Mesendoderm (in vitro differentiated cells): ENCODE measurements around the gene TMEM259.
A peak's percentile ranks its signal among the peaks of the same experiment; 100 is the strongest.

Experiments
- DNase-seq: peaks from one replicate; pipeline ENCODE4 v3.0.0; 2013
- H2AK5ac ChIP-seq: 2 replicates; pipeline ENCODE4 v1.6.1; 2013; ENCODE audit warnings: low read length, inconsistent platforms
- H2BK120ac ChIP-seq: 2 replicates; pipeline ENCODE4 v1.6.1; 2013; ENCODE audit warnings: low read depth, mild to moderate bottlenecking, low read length, moderate library complexity, mixed read lengths
- H2BK15ac ChIP-seq: replicated peaks from 2 replicates; pipeline ENCODE4 v1.6.1; 2013; ENCODE audit warnings: low read depth, mild to moderate bottlenecking, moderate library complexity
- H2BK5ac ChIP-seq: 2 replicates; pipeline ENCODE4 v1.6.1; 2013; ENCODE audit warnings: low read length, inconsistent platforms
- H3K18ac ChIP-seq: 2 replicates; pipeline ENCODE4 v1.6.1; 2013; ENCODE audit warnings: mild to moderate bottlenecking, low read length, mixed read lengths
- H3K23ac ChIP-seq: one replicate; pipeline ENCODE4 v1.6.1; 2013; ENCODE audit warnings: low read length
- H3K27ac ChIP-seq: 2 replicates; pipeline ENCODE4 v1.5.1; 2013; ENCODE audit warnings: low read depth, mild to moderate bottlenecking, inconsistent platforms, low read length, moderate library complexity
- H3K27me3 ChIP-seq: 2 replicates; pipeline ENCODE4 v1.6.1; 2013; ENCODE audit warnings: low read length, control low read depth, mild to moderate bottlenecking, inconsistent platforms; ENCODE audit not compliant: insufficient read depth, poor library complexity
- H3K36me3 ChIP-seq: 2 replicates; pipeline ENCODE4 v1.6.1; 2013; ENCODE audit warnings: low read length, inconsistent platforms; ENCODE audit not compliant: control insufficient read depth, insufficient read depth
- H3K4ac ChIP-seq: one replicate; pipeline ENCODE4 v1.6.1; 2013; ENCODE audit warnings: low read depth, mild to moderate bottlenecking, low read length, moderate library complexity
- H3K4me1 ChIP-seq: 2 replicates; pipeline ENCODE4 v1.6.1; 2013; ENCODE audit warnings: low read depth, low read length, inconsistent platforms; ENCODE audit not compliant: control insufficient read depth
- H3K4me2 ChIP-seq: 2 replicates; pipeline ENCODE4 v1.6.1; 2013; ENCODE audit warnings: low read length
- H3K4me3 ChIP-seq: 2 replicates; pipeline ENCODE4 v1.5.1; 2013; ENCODE audit warnings: mild to moderate bottlenecking, low read length
- H3K56ac ChIP-seq: one replicate; pipeline ENCODE4 v1.6.1; 2013; ENCODE audit warnings: low read length
- H3K79me1 ChIP-seq: 2 replicates; pipeline ENCODE4 v1.6.1; 2013; ENCODE audit warnings: low read length, inconsistent platforms
- H3K79me2 ChIP-seq: 2 replicates; pipeline ENCODE4 v1.6.1; 2013; ENCODE audit warnings: mild to moderate bottlenecking, low read length; ENCODE audit not compliant: control insufficient read depth, insufficient read depth
- H3K9ac ChIP-seq: 2 replicates; pipeline ENCODE4 v1.6.1; 2013; ENCODE audit warnings: low read length, inconsistent platforms
- H4K5ac ChIP-seq: one replicate; pipeline ENCODE4 v1.6.1; 2013; ENCODE audit warnings: low read length
- H4K8ac ChIP-seq: one replicate; pipeline ENCODE4 v1.6.1; 2013; ENCODE audit warnings: low read depth, mild to moderate bottlenecking, control low read depth, low read length, moderate library complexity
- WGBS: extraction: QIAGEN DNeasy Blood & Tissue Kit; methylation state at CpG from one replicate; pipeline ENCODE4 v1.1.7; 2013; ENCODE audit warnings: low lambda C conversion rate, missing lambda C conversion rate; ENCODE audit not compliant: insufficient coverage; ENCODE audit errors: extremely low coverage; 5-methylcytosine and 5-hydroxymethylcytosine counted together

TMEM259 gene

DNA sequence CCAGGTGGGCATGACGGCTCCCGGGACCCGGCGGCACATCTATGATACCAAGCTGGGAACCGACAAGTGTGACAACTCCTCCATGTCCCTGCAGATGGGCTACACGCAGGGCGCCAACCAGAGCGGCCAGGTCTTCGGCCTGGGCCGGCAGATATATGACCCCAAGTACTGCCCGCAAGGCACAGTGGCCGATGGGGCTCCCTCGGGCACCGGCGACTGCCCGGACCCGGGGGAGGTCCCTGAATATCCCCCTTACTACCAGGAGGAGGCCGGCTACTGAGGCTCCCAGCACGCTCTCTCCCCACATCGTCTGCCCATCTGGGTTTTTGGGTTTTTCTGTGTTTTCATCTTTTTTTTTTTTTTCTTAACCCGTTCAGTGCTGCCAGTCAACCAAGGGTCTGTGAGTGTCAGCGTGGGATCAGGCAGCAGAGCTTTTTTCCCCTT lies 16.7 kb upstream of the TMEM259 start:
- Histone ChIP-seq H3K4me3 (no peak overlapping the region), H3K79me1 (no peaks in the 10 kb centered on the region), H4K5ac (no peak overlapping the region), H3K36me3 (peaks cover 5% of the 10 kb centered on the region), H3K18ac (no peak overlapping the region), H3K4me1 (peaks cover 4% of the 10 kb centered on the region), H3K27ac (no peak overlapping the region), H2BK15ac (no peak overlapping the region), H3K4ac (no peak overlapping the region), H3K27me3 (no peaks in the 10 kb centered on the region), H3K79me2 (no peaks in the 10 kb centered on the region), H3K4me2 (no peak overlapping the region), H3K9ac (no peak overlapping the region), H3K23ac (no peak overlapping the region), H3K56ac (no peak overlapping the region), H2AK5ac (no peak overlapping the region), H2BK5ac (no peak overlapping the region), H4K8ac (no peak overlapping the region), H2BK120ac (no peak overlapping the region)
- no peak for DNase-seq
- WGBS, result no CpG with 5 or more reads among the region's 22 CpGs

DNA sequence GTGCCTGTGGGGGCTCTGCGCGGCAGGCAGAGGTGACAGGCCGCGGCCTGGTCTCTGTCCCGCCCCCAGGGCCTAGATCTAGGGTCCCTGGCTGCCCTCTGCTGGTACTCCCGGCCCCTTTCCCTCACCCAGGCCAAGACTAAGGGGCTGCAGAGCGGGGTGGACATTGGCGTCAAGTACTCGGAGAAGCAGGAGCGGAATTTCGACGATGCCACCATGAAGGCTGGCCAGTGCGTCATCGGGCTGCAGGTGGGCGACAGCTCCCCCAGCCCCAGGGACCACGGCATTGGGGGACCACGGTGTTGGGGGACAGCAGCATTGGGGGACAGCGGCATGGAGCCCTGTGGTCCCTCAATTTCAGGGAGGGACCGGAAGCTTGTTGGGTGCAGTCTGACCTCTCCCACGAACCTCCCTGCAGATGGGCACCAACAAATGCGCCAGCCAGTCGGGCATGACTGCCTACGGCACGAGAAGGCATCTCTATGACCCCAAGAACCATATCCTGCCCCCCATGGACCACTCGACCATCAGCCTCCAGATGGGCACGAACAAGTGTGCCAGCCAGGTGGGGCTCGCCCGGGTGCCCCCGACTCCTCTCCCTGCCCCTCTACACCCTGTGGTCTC lies 15.2 kb upstream of the TMEM259 start:
- H3K36me3 ChIP-seq, result peaks cover 9% of the 10 kb centered on the region
- H3K27me3 ChIP-seq, result no peaks in the 10 kb centered on the region
- no peak overlapping the region for H3K18ac ChIP-seq
- H4K8ac ChIP-seq, result no peak overlapping the region
- H3K4me1 ChIP-seq, result peaks cover 4% of the 10 kb centered on the region
- DNase-seq, result peak; percentile 53
- H3K79me2 ChIP-seq, result peaks cover 5% of the 10 kb centered on the region
- no peak overlapping the region for H3K56ac ChIP-seq
- no peak overlapping the region for H2BK120ac ChIP-seq
- no peak overlapping the region for H3K4me3 ChIP-seq
- H3K4me2 ChIP-seq, result no peak overlapping the region
- no peak overlapping the region for H4K5ac ChIP-seq
- no peak overlapping the region for H3K27ac ChIP-seq
- H2BK15ac ChIP-seq, result no peak overlapping the region
- WGBS, result no CpG with 5 or more reads among the region's 29 CpGs
- H3K9ac ChIP-seq, result no peak overlapping the region
- peaks cover 3% of the 10 kb centered on the region for H3K79me1 ChIP-seq
- H2AK5ac ChIP-seq, result no peak overlapping the region
- no peak overlapping the region for H2BK5ac ChIP-seq
- H3K23ac ChIP-seq, result no peak overlapping the region
- H3K4ac ChIP-seq, result no peak overlapping the region

DNA sequence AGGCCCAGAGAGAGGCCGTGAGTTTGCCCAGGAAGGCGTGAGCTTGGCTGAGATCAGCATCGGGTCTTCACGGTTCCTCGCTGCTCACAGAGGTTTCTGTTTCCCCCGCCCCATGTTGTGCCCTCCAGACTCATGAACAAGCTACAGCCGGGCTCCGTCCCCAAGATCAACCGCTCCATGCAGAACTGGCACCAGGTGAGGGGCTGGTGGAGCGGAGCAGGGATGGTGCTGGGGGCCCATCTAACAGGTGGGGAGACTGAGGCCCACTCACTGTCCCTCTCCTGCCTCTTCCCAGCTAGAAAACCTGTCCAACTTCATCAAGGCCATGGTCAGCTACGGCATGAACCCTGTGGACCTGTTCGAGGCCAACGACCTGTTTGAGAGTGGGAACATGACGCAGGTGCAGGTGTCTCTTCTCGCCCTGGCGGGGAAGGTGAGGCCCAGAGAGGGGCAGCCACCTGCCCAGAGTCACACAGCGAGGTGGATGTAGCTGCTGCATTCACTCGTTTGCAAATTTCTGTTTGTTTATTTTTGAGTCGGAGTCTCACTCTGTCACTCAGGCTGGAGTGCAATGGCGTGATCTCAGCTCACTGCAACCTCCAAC lies 11.4 kb upstream of the TMEM259 start:
- Histone ChIP-seq H3K4me2 (no peak overlapping the region), H3K18ac (no peak overlapping the region), H3K36me3 (peaks cover 9% of the 10 kb centered on the region), H3K9ac (no peak overlapping the region), H3K27me3 (no peaks in the 10 kb centered on the region), H2AK5ac (no peak overlapping the region), H3K4me1 (no peaks in the 10 kb centered on the region), H3K4ac (no peak overlapping the region), H3K27ac (no peak overlapping the region), H3K56ac (no peak overlapping the region), H3K79me2 (peaks cover 32% of the 10 kb centered on the region), H3K79me1 (peaks cover 7% of the 10 kb centered on the region), H2BK15ac (no peak overlapping the region), H2BK5ac (no peak overlapping the region), H3K4me3 (no peak overlapping the region), H3K23ac (no peak overlapping the region), H2BK120ac (no peak overlapping the region), H4K8ac (no peak overlapping the region), H4K5ac (no peak overlapping the region)
- no CpG with 5 or more reads among the region's 20 CpGs for WGBS
- no peak for DNase-seq

DNA sequence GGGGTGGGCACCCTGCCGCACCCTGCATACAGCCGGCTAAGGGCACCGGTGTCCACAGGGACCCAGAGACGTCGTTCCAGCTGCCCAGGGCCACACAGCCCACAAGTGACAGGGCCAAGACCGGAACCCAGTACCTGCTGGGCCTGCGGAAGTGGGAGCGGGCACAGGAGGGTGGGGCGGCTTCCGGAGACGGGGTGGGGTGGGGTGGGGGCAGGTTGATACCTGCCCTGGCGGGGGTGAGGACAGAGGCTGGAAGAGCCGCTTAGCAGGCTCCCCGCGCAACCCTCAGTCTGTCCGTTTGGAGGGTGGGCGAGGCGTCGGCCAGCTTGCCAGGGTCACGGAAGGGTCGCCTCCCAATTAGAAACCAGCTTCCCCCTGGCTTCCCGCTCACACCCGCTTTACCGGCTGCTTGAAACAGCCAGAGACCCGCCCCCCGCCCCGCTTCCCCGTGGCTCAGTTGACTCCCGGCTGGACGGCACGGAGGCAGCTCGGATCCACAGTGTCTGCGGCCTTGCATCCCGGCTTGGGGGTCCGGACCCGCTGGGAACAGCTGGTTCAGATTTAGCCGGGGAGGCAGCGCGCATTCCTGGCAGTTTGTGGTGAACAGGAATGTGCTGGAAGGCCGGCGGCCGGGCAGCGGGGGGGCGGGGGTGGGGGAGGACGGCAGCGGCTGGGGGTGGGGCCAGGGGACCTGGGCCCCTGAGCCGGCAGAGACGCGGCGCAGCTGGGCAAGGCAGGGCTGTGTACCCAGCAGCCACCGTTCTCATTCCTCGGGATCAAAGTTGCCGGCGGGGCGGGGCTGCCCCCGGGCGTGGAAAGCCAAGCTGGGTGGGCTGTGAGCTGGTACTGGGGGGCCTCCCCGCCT lies 7.4 kb upstream of the TMEM259 start:
- peak overlapping the region; percentile 97 for H3K27ac ChIP-seq
- peak; percentile 95 for DNase-seq
- H2BK15ac ChIP-seq, result no peak overlapping the region

DNA sequence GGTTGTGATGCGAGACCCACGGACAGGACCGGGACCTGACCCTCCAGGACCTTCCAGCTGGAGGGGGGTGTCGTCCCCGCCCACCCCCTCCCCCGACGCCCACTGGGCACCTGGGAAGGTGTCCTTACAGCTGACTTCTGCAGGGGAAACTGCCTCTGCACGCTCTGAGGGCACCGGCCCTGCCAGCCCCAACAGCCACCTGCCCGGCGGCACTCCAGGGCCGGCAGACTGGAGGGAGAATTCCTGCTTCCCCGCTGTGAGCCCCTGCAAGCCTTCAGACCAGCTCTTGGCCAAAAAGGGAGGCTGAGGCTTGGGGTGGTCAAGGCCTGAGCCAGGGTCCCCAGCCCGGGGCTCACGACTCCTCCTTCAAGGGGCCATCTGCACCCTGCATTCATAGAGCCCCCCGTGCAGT lies 6.7 kb upstream of the TMEM259 start:
- Histone ChIP-seq H3K79me1 (peaks cover 7% of the 10 kb centered on the region), H3K27ac (peak overlapping the region; percentile 97), H3K4me3 (peak overlapping the region; percentile 94), H2BK15ac (no peak overlapping the region), H4K8ac (peak overlapping the region; percentile 0), H2BK5ac (no peak overlapping the region), H3K23ac (no peak overlapping the region), H3K36me3 (peaks cover 5% of the 10 kb centered on the region), H2AK5ac (peak overlapping the region; percentile 44), H3K4me2 (peak overlapping the region; percentile 90), H3K79me2 (peaks cover 41% of the 10 kb centered on the region), H4K5ac (no peak overlapping the region), H3K56ac (peak overlapping the region; percentile 97), H3K27me3 (no peaks in the 10 kb centered on the region), H3K9ac (peak overlapping the region; percentile 98), H3K18ac (peak overlapping the region; percentile 86), H3K4me1 (no peaks in the 10 kb centered on the region), H2BK120ac (peak overlapping the region; percentile 19), H3K4ac (peak overlapping the region; percentile 44)
- DNase-seq, result peak; percentile 44
- WGBS, result no CpG with 5 or more reads among the region's 16 CpGs

More for the DNA sequence above, 7.4 kb upstream of the TMEM259 start:
- H4K8ac ChIP-seq, result peak overlapping the region; percentile 90
- peak overlapping the region; percentile 77 for H3K4ac ChIP-seq
- peaks cover 5% of the 10 kb centered on the region for H3K36me3 ChIP-seq
- H3K79me1 ChIP-seq, result peaks cover 7% of the 10 kb centered on the region
- H3K9ac ChIP-seq, result peak overlapping the region; percentile 98
- no peak overlapping the region for H4K5ac ChIP-seq
- H3K18ac ChIP-seq, result peak overlapping the region; percentile 86
- peak overlapping the region; percentile 94 for H3K4me3 ChIP-seq
- peak overlapping the region; percentile 89 for H3K23ac ChIP-seq
- peaks cover 41% of the 10 kb centered on the region for H3K79me2 ChIP-seq
- H2BK5ac ChIP-seq, result peak overlapping the region; percentile 80
- peak overlapping the region; percentile 32 for H2BK120ac ChIP-seq
- no peaks in the 10 kb centered on the region for H3K4me1 ChIP-seq
- H2AK5ac ChIP-seq, result no peak overlapping the region
- WGBS, result no CpG with 5 or more reads among the region's 58 CpGs
- H3K4me2 ChIP-seq, result peak overlapping the region; percentile 90
- peak overlapping the region; percentile 97 for H3K56ac ChIP-seq
- H3K27me3 ChIP-seq, result no peaks in the 10 kb centered on the region
